CD14-positive monocyte (primary cell): Measurements from ENCODE around the gene GPC6. TPM values are rescaled to one million over a fixed set of nuclear protein-coding genes. Genes with fewer than 3 reads are reported as not detected.

Experiments
- DNase-seq, 3 donors: peaks; one replicate each; pipeline ENCODE4 v3.0.0-alpha.2; 2011 to 2022
- H2AFZ ChIP-seq: 2 replicates; pipeline ENCODE4 v1.6.0; 2012; ENCODE audit warnings: mild to moderate bottlenecking, low read depth, low read length, inconsistent platforms; ENCODE audit not compliant: insufficient read depth, poor library complexity, severe bottlenecking
- H3K27ac ChIP-seq, 2 donors: 1 replicate in 1 of 2; 2 replicates in 1 of 2; pipeline ENCODE4 v1.5.1; 2012 to 2013; ENCODE audit warnings: low read length in 2 of 2, control low read depth in 1 of 2, inconsistent platforms in 1 of 2, low read depth in 1 of 2, mild to moderate bottlenecking in 1 of 2
- H3K27me3 ChIP-seq, 2 donors: one replicate each; pipeline versions ENCODE4 v1.6.0 to v1.6.1; 2011 to 2013; ENCODE audit warnings: low read length in 2 of 2; ENCODE audit not compliant: control insufficient read depth in 2 of 2, insufficient read depth in 2 of 2
- H3K36me3 ChIP-seq, 2 donors: replicated peaks in 1 of 2; 1 replicate in 1 of 2; 2 replicates in 1 of 2; pipeline versions ENCODE4 v1.5.1 to v1.6.1; 2012 to 2013; ENCODE audit warnings: low read length in 2 of 2, control low read depth in 1 of 2, inconsistent platforms in 1 of 2, mild to moderate bottlenecking in 1 of 2; ENCODE audit not compliant: insufficient read depth in 2 of 2, control insufficient read depth in 1 of 2
- H3K4me1 ChIP-seq, 2 donors: 1 replicate in 1 of 2; 2 replicates in 1 of 2; pipeline versions ENCODE4 v1.5.1 to v1.6.1; 2012 to 2013; ENCODE audit warnings: low read length in 2 of 2, control low read depth in 1 of 2, inconsistent platforms in 1 of 2, mild to moderate bottlenecking in 1 of 2, moderate library complexity in 1 of 2; ENCODE audit not compliant: insufficient read depth in 2 of 2, control insufficient read depth in 1 of 2
- H3K4me2 ChIP-seq: replicated peaks from 2 replicates; pipeline ENCODE3; 2012; ENCODE audit warnings: low read length, moderate library complexity, mild to moderate bottlenecking; ENCODE audit not compliant: poor library complexity, severe bottlenecking; ENCODE audit errors: extremely low read depth
- H3K4me3 ChIP-seq, 3 experiments: fragments of 200-600 bp in 1 of 3; sonication (generic) in 1 of 3; replicated peaks in 1 of 3; 1 replicate in 2 of 3; 2 replicates in 1 of 3; pipeline ENCODE4 v1.5.1; 2011 to 2013; ENCODE audit warnings: low read length in 3 of 3, mild to moderate bottlenecking in 3 of 3, control low read depth in 2 of 3, low read depth in 2 of 3, inconsistent platforms in 1 of 3, moderate library complexity in 1 of 3
- H3K79me2 ChIP-seq: 2 replicates; pipeline ENCODE4 v1.6.0; 2012; ENCODE audit warnings: mild to moderate bottlenecking, control low read depth, inconsistent platforms, low read length, moderate library complexity; ENCODE audit not compliant: insufficient read depth
- H3K9ac ChIP-seq: 2 replicates; pipeline ENCODE4 v1.6.0; 2017; ENCODE audit warnings: low read length, mild to moderate bottlenecking; ENCODE audit not compliant: insufficient read depth, poor library complexity, severe bottlenecking
- H3K9me3 ChIP-seq, 2 donors: replicated peaks in 1 of 2; 1 replicate in 1 of 2; 2 replicates in 1 of 2; pipeline versions ENCODE4 v1.5.1 to v1.6.1; 2012 to 2013; ENCODE audit warnings: low read length in 2 of 2, control low read depth in 1 of 2; ENCODE audit not compliant: control insufficient read depth in 1 of 2, insufficient read depth in 1 of 2
- H4K20me1 ChIP-seq: 2 replicates; pipeline ENCODE4 v1.6.0; 2012; ENCODE audit warnings: mild to moderate bottlenecking, low read length, control low read depth, moderate library complexity; ENCODE audit not compliant: insufficient read depth
- H3K27ac Mint-ChIP-seq, 7 donors: one replicate each; pipeline ENCODE4 v1.8.0; 2020; ENCODE audit warnings: mild to moderate bottlenecking in 7 of 7, mixed read lengths in 7 of 7, moderate library complexity in 6 of 7, inconsistent platforms in 2 of 7
- H3K27me3 Mint-ChIP-seq, 3 donors: one replicate each; pipeline ENCODE4 v1.8.0; 2021 to 2022; ENCODE audit warnings: low read depth in 3 of 3, mild to moderate bottlenecking in 3 of 3, mixed read lengths in 3 of 3, moderate library complexity in 3 of 3, inconsistent platforms in 1 of 3
- H3K36me3 Mint-ChIP-seq, 2 donors: one replicate each; pipeline ENCODE4 v1.8.0; 2020; ENCODE audit warnings: mixed read lengths in 2 of 2, inconsistent platforms in 1 of 2, mild to moderate bottlenecking in 1 of 2
- H3K4me1 Mint-ChIP-seq: one replicate; pipeline ENCODE4 v1.8.0; 2020; ENCODE audit warnings: mild to moderate bottlenecking, mixed read lengths
- H3K4me3 Mint-ChIP-seq, 2 donors: one replicate each; pipeline ENCODE4 v1.8.0; 2020; ENCODE audit warnings: mild to moderate bottlenecking in 2 of 2, mixed read lengths in 2 of 2, moderate library complexity in 1 of 2
- H3K9me3 Mint-ChIP-seq, 7 donors: one replicate each; pipeline ENCODE4 v1.8.0; 2020 to 2022; ENCODE audit warnings: mixed read lengths in 7 of 7, mild to moderate bottlenecking in 6 of 7, moderate library complexity in 6 of 7, inconsistent platforms in 2 of 7
- CTCF ChIP-seq: fragments of 200-600 bp; IDR thresholded peaks from one replicate; pipeline ENCODE4 v1.8.0; 2022; ENCODE audit warnings: antibody characterized with exemption, mild to moderate bottlenecking
- WGBS: methylation state at CpG from one replicate; pipeline ENCODE4 v1.1.5; 2013; ENCODE audit warnings: missing lambda C conversion rate; ENCODE audit not compliant: insufficient coverage; 5-methylcytosine and 5-hydroxymethylcytosine counted together
- intact Hi-C, 2 donors: fragments of 100-400 bp; cut with micrococcal nuclease; formaldehyde crosslinking; loops; one replicate each; pipeline versions ENCODE4 v1.15.0 to v1.15.1; 2023
- polyA plus RNA-seq, 3 donors: library from polyadenylated mRNA; depleted of rRNA in 1 of 3; unstranded in 2 of 3; stranded (reverse) in 1 of 3; fragments of 300-500 nt in 2 of 3; fragments of >200 nt in 1 of 3; fragmentation: Illumina TruSeq in 2 of 3; gene quantifications; 1 replicate in 2 of 3; 2 replicates in 1 of 3; pipeline ENCODE4 v1.2.3, GENCODE V29; 2012 to 2021

The GPC6 gene
- polyA plus RNA-seq, 3 donors = not detected

GRCh38 chr13:93589788-93590187, 363.2 kb downstream of the GPC6 start:
- H3K36me3 ChIP-seq = no peaks in the 10 kb centered on the region
- H3K79me2 ChIP-seq = no peaks in the 10 kb centered on the region
- no peaks in the 10 kb centered on the region for H3K27me3 ChIP-seq
- H3K4me1 ChIP-seq = no peaks in the 10 kb centered on the region
- Mint-ChIP-seq H3K4me3 (no peak overlapping the region), H3K27me3 (no peaks in the 10 kb centered on the region), H3K27ac (no peak overlapping the region), H3K9me3 (peaks cover 0 to 7% (median 0%) of the 10 kb centered on the region in 7 donors), H3K36me3 (no peaks in the 10 kb centered on the region), H3K4me1 (no peaks in the 10 kb centered on the region)
- no peak overlapping the region for H3K4me3 ChIP-seq
- no peak for TF ChIP-seq CTCF
- no peak overlapping the region for H3K27ac ChIP-seq
- intact Hi-C loops = no loop called here
- H3K4me2 ChIP-seq = no peak overlapping the region
- no peak overlapping the region for H2AFZ ChIP-seq
- no peak for DNase-seq
- no peaks in the 10 kb centered on the region for H4K20me1 ChIP-seq
- no peak overlapping the region for H3K9ac ChIP-seq
- no peaks in the 10 kb centered on the region for H3K9me3 ChIP-seq

GRCh38 chr13:93603043-93603442, 376.4 kb downstream of the GPC6 start:
- H3K27me3 ChIP-seq = no peaks in the 10 kb centered on the region
- H3K4me3 ChIP-seq = no peak overlapping the region
- Mint-ChIP-seq H3K27ac (no peak overlapping the region), H3K4me1 (no peaks in the 10 kb centered on the region), H3K27me3 (no peaks in the 10 kb centered on the region), H3K9me3 (peaks cover 0 to 8% (median 0%) of the 10 kb centered on the region in 7 donors), H3K4me3 (no peak overlapping the region), H3K36me3 (no peaks in the 10 kb centered on the region)
- H2AFZ ChIP-seq = no peak overlapping the region
- TF ChIP-seq CTCF = no peak
- no peaks in the 10 kb centered on the region for H3K4me1 ChIP-seq
- peaks cover 0 to 5% of the 10 kb centered on the region in 2 donors for H3K9me3 ChIP-seq
- no peaks in the 10 kb centered on the region for H4K20me1 ChIP-seq
- intact Hi-C loops = no loop called here
- H3K4me2 ChIP-seq = no peak overlapping the region
- no peaks in the 10 kb centered on the region for H3K36me3 ChIP-seq
- no peak for DNase-seq
- WGBS = 60% methylated on average over 1 of the region's 2 CpGs
- no peaks in the 10 kb centered on the region for H3K79me2 ChIP-seq
- no peak overlapping the region for H3K9ac ChIP-seq
- H3K27ac ChIP-seq = no peak overlapping the region
